Mucosa of rectum (tissue), 2 donors: ENCODE results near the gene UBN2.
"Not testable (repeated sequence)": the region's sequence is repeated elsewhere in the genome, so short reads cannot be mapped to it uniquely, and the experiment has no call there.

Source experiments
- H3K27ac ChIP-seq, 2 donors: one replicate each; pipeline ENCODE4 v1.7.0; 2013; ENCODE audit warnings: inconsistent platforms in 2 of 2, low read depth in 2 of 2, low read length in 2 of 2
- H3K27me3 ChIP-seq, 2 donors: one replicate each; pipeline ENCODE4 v1.7.0; 2013; ENCODE audit warnings: low read length in 2 of 2; ENCODE audit not compliant: control insufficient read depth in 2 of 2, insufficient read depth in 2 of 2
- H3K36me3 ChIP-seq, 2 donors: one replicate each; pipeline ENCODE4 v1.7.0; 2013; ENCODE audit warnings: low read length in 2 of 2; ENCODE audit not compliant: control insufficient read depth in 2 of 2, insufficient read depth in 2 of 2
- H3K4me1 ChIP-seq, 2 donors: one replicate each; pipeline ENCODE4 v1.7.0; 2013; ENCODE audit warnings: low read length in 2 of 2, mild to moderate bottlenecking in 1 of 2; ENCODE audit not compliant: control insufficient read depth in 2 of 2, insufficient read depth in 2 of 2
- H3K4me3 ChIP-seq, 2 donors: one replicate each; pipeline ENCODE4 v1.7.0; 2013; ENCODE audit warnings: low read length in 2 of 2
- H3K9ac ChIP-seq, 2 donors: one replicate each; pipeline ENCODE4 v1.7.0; 2013; ENCODE audit warnings: low read length in 2 of 2, low read depth in 1 of 2, mild to moderate bottlenecking in 1 of 2
- H3K9me3 ChIP-seq, 2 donors: one replicate each; pipeline ENCODE4 v1.7.0; 2013; ENCODE audit warnings: low read length in 2 of 2; ENCODE audit not compliant: control insufficient read depth in 2 of 2
- donor health status: healthy.
- donor health status: Normal muscosa, but diverticular disease.

UBN2 gene

DNA sequence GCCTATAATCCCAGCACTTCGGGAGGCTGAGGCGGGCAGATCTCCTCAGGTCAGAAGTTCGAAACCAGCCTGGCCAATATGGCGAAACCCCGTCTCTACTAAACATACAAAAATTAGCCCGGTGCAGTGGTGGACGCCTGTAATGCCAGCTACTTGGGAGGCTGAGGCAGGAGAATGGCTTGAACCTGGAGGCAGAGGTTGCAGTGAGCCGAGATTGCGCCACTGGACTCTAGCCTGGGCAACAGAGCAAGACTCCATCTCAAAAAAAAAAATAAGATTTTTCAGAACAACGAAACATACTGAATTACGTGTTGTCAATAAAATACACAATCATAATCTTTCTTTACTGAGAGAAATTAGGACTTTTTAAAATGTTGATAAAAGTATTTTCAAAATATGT is 93.7 kb downstream of the UBN2 start:
- H3K36me3 ChIP-seq, H3K27me3 ChIP-seq, H3K9ac ChIP-seq, H3K9me3 ChIP-seq, H3K27ac ChIP-seq, H3K4me3 ChIP-seq, H3K4me1 ChIP-seq: not testable (repeated sequence)

DNA sequence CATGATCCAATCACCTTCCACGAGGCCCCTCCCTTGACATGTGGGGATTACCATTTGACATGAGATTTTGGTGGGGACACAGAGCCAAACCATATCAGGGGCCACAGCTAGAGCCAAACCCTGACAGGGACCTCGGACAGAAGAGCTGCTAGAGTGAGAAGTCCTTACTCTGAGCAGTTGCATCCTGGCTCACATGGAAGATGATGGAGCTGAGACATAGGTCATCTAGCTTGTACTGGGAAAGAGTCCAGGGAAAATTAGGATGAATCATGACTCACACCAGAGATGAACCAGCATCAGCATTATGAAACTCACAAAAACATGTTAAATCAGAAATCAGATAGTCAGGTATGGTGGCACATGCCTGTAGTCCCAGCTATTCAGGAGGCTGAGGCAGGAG is 97.3 kb downstream of the UBN2 start:
- no peak overlapping the region for H3K27ac ChIP-seq
- no peaks in the 10 kb centered on the region for H3K36me3 ChIP-seq
- H3K27me3 ChIP-seq: no peaks in the 10 kb centered on the region
- no peaks in the 10 kb centered on the region for H3K4me1 ChIP-seq
- no peak overlapping the region for H3K9ac ChIP-seq
- no peak overlapping the region for H3K4me3 ChIP-seq
- H3K9me3 ChIP-seq: no peaks in the 10 kb centered on the region

DNA sequence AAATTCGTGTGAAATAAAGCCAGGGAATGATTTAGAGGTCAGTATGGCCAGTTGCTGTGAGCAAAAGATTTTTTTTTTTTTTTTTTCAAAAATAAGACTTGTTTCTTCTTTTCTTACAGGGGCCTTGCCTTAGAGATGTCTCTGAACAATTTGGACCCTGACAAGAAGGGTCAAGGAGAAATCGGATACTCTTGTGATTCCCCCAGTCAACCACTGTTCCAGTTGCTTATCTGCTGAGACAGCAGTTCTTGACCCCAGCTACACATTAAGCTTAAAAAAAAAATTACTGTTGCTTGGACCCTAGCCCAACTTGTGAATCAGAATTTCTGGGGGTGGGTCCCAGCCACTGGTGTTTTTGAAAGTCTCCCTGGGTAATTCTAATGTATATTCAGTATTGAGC is 98.1 kb downstream of the UBN2 start:
- H3K9me3 ChIP-seq: no peaks in the 10 kb centered on the region
- no peaks in the 10 kb centered on the region for H3K4me1 ChIP-seq
- H3K27me3 ChIP-seq: no peaks in the 10 kb centered on the region
- no peak overlapping the region for H3K9ac ChIP-seq
- H3K36me3 ChIP-seq: no peaks in the 10 kb centered on the region
- no peak overlapping the region for H3K4me3 ChIP-seq
- H3K27ac ChIP-seq: no peak overlapping the region

DNA sequence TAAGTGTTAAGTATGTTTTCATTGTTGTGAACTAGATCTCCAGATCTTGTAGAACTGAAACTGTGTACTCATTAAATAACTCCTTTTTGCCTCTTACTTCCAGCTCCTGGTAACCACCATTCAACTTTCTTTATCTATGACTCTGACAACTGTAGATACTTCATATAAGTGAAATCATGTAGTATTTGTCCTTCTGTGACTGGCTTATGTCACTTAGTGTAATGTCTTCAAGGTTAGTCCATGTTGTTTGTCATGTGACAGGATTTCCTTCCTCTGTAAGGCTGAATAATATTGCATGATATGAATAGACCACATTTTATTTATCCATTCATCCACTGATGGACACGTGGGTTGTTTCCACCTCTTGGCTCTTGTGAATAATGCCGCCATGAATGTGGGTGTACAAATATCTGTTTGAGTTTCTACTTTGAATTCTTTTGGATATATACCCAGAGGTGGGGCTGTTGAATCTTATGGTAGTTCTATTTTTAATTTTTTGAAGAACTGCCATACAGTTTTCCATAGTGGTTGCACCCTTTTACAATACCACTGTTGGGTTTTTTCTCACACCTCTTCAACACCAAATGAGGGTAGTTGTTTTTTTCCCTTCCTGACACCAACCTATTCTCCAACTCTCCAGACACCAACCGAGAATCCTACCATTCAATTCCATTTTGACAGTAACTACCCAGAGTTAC is 99.4 kb downstream of the UBN2 start:
- H3K4me3 ChIP-seq: no peak overlapping the region
- no peaks in the 10 kb centered on the region for H3K36me3 ChIP-seq
- H3K4me1 ChIP-seq: no peaks in the 10 kb centered on the region
- H3K9me3 ChIP-seq: no peaks in the 10 kb centered on the region
- H3K9ac ChIP-seq: no peak overlapping the region
- H3K27me3 ChIP-seq: no peaks in the 10 kb centered on the region
- no peak overlapping the region for H3K27ac ChIP-seq

DNA sequence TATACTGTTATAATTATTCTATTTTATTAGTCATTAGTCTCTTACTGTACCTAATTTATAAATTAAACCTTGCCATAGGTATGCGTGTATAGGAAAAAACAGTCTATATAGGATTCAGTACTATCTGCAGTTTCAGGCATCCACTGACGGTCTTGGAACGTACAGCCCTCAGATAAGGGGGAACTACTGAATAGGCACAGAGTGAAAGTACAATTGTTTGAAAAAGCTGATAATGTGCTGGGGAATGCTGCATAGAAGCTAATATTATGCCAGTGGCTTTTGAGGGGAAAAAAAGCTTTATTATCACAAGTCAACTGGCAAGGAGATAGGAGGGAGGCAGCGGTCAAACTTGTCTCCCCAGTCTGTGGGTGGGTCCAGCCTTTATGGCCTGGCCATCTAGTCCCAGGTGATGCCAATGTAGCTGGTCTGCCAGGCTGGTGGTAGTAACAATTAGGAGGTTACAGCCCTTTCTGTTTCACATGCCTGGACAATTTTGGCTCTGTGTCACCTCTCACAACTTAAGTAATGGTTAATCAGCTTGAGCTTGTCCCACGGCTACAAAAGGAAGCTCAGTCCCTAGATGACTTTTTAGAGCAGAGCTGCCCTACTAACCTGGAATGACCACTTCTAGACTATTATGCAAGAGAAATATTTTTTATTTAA is 101.8 kb downstream of the UBN2 start:
- Histone ChIP-seq H3K9me3 (no peaks in the 10 kb centered on the region), H3K4me1 (no peaks in the 10 kb centered on the region), H3K36me3 (no peaks in the 10 kb centered on the region), H3K4me3 (no peak overlapping the region), H3K27ac (no peak overlapping the region), H3K9ac (no peak overlapping the region), H3K27me3 (no peaks in the 10 kb centered on the region)

DNA sequence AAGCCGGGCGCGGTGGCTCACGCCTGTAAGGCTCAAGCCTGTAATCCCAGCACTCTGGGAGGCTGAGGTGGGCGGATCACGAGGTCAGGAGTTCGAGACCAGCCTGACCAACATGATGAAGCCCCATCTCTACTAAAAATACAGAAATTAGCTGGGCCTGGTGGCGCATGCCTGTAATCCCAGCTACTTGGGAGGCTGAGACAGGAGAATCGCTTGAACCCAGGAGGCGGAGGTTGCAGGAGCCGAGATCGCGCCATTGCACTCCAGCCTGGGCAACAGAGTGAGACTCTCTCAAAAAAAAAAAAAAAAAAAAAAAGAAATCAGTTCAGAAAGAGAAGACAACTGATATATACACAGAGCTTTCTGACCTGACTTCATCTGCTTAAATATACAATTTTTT is 102.4 kb downstream of the UBN2 start:
- H3K4me1 ChIP-seq, H3K27ac ChIP-seq, H3K9ac ChIP-seq, H3K9me3 ChIP-seq, H3K36me3 ChIP-seq, H3K4me3 ChIP-seq, H3K27me3 ChIP-seq: not testable (repeated sequence)

DNA sequence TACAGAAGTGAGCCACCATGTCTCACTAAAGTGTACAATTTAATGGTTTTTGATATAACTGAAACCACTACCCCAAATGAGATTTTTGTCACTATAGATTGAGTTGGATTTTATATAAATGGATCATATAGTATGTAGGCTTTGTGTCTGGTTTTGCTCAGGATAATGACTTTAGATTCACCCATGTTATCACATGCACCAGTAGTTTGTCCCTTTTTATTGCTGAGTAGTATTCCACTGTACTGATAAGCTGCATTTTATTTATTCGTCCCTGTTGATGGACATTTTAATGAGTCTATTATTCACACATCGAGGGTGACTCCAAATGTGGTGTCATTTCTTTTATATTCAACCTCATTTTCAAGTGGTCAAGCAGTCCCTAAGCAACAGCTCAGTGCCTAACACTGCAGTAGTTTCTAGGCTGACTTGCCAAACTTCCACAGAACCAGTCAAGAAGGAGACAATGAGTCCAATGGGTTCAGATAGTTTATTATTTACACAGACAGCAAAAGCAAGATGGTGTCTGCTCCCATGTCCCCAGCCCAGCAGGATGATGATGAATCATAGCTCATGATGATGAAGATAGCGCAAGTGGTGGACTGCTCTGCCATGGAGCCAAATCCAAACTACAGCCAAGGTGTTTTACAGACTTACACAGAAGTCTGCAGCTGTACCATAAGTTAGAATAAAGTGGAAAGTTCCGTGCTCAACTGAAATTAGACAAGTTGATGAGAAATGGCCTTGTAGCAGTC is 103.5 kb downstream of the UBN2 start:
- Histone ChIP-seq H3K27me3 (no peaks in the 10 kb centered on the region), H3K4me3 (no peak overlapping the region), H3K27ac (no peak overlapping the region), H3K9ac (no peak overlapping the region), H3K9me3 (no peaks in the 10 kb centered on the region), H3K36me3 (no peaks in the 10 kb centered on the region), H3K4me1 (no peaks in the 10 kb centered on the region)

DNA sequence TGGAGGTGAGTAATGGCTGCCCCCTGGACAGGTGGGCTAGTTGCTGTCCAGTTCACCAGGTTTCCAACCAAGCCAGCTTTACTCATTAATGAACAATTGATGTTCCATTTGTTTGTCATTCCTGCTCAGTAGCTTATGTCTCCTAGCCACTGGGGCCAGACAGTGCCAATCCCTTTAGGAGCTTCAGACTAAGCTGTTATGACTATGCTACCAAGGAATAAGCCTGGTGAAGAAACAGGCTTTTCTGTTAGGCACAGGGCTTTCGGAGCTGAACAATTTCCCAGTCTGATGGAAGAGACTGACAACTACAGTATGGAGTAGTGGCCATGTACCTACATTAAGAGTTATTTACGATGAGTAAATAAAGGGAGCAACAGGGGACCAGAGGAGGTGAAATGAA is 108.0 kb downstream of the UBN2 start:
- Histone ChIP-seq H3K27ac (no peak overlapping the region), H3K9me3 (no peaks in the 10 kb centered on the region), H3K9ac (no peak overlapping the region), H3K4me1 (peaks cover 5 to 8% of the 10 kb centered on the region in 2 donors), H3K27me3 (no peaks in the 10 kb centered on the region), H3K4me3 (no peak overlapping the region), H3K36me3 (no peaks in the 10 kb centered on the region)

DNA sequence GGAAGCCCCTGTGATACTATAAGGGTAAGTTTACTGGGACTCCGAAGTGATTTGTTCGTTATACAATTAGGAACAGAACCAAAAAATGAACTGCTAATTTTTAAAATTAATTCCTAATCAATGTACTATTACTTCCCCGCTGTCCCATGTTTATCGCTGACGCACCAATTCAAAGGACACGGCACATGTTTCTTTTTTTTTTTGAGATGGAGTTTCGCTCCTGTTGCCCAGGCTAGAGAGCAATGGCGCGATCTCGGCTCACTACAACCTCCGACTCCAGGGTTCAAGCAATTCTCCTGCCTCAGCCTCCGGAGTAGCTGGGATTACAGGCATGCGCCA is 108.6 kb downstream of the UBN2 start:
- peaks cover 5 to 8% of the 10 kb centered on the region in 2 donors for H3K4me1 ChIP-seq
- peak overlapping the region; percentile 81 to 95 for H3K4me3 ChIP-seq
- H3K27ac ChIP-seq: peak overlapping the region; percentile 95 to 100
- H3K36me3 ChIP-seq: no peaks in the 10 kb centered on the region
- H3K9ac ChIP-seq: peak overlapping the region in 1 of 2 donors; percentile 87
- no peaks in the 10 kb centered on the region for H3K27me3 ChIP-seq
- no peaks in the 10 kb centered on the region for H3K9me3 ChIP-seq

DNA sequence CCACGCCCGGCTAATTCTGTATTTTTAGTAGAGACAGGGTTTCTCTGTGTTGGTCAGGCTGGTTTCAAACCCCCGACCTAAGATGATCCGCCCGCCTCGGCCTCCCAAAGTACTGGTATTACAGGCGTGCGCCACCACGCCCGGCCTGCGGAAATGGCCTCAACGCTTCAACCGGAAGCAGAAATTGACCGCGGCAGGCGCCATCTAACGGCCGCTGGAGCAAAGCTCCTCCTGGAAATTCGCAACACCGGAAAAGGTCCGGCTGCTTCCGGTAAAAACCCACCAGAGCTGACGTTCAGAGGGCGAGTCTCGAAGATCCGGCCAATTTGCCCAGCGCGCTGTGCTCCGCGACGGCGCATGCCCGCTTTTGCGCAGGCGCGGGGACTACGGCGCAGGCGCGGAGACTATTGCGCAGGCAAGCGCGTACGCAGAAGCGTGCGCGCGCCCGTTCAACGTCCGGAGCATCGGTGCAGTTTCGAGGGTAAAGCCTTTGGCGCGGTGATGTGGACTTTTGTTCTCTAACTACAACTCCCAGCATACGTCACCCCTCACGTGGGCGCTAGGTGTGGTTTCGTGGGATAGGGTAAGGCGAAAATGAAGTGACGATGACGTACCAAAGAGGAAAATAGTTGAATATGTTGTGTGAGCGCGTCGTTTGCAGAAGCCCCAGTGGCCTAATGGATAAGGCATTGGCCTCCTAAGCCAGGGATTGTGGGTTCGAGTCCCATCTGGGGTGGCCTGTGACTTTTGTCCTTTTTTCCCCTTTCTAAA is 109.2 kb downstream of the UBN2 start:
- Histone ChIP-seq H3K27ac (peak overlapping the region; percentile 95 to 100), H3K4me1 (peaks cover 5 to 8% of the 10 kb centered on the region in 2 donors)

More for the DNA sequence above, 109.2 kb downstream of the UBN2 start:
- Histone ChIP-seq H3K9me3 (no peaks in the 10 kb centered on the region), H3K27me3 (no peaks in the 10 kb centered on the region), H3K9ac (peak overlapping the region; percentile 87 to 100), H3K4me3 (peak overlapping the region; percentile 81 to 95), H3K36me3 (no peaks in the 10 kb centered on the region)
